ENCODE measurements around the gene GNGT2. TPM values are rescaled to one million over a fixed set of nuclear protein-coding genes. Genes with fewer than 3 reads are reported as not detected.

GNGT2 gene
- total and polyA plus RNA-seq, 2 of the 4 experiments (the other 2 are of a cell fraction): 0.18 to 0.79 TPM

Other genes with a start within 250 kb of the GNGT2 start
- not detected in 2 replicates for gene GIP, start 242.0 kb downstream of the GNGT2 start, total RNA-seq (2012; rRNA removed)
- 0.44 TPM in 1 of 2 replicates, not detected in the other for gene GIP, start 242.0 kb downstream of the GNGT2 start, polyA plus RNA-seq (2012; rRNA removed)
- gene IGF2BP1, start 213.2 kb downstream of the GNGT2 start, total RNA-seq (2012; rRNA removed): 10.2 and 11.9 TPM in 2 replicates
- gene IGF2BP1, start 213.2 kb downstream of the GNGT2 start, polyA plus RNA-seq (2012; rRNA removed): 12.2 and 13.1 TPM in 2 replicates
- under 0.01 TPM in 1 of 2 replicates, not detected in the other for gene B4GALNT2, start 77.8 kb downstream of the GNGT2 start, total RNA-seq (2012; rRNA removed)
- gene B4GALNT2, start 77.8 kb downstream of the GNGT2 start, polyA plus RNA-seq (2012; rRNA removed): 0.06 TPM in 1 of 2 replicates, not detected in the other
- gene ABI3, start 133 bp upstream of the GNGT2 start, total RNA-seq (2012; rRNA removed): 1.1 TPM in 2 replicates
- gene ABI3, start 133 bp upstream of the GNGT2 start, polyA plus RNA-seq (2012; rRNA removed): 1.2 and 1.4 TPM in 2 replicates
- gene PHOSPHO1, start 20.2 kb upstream of the GNGT2 start, total RNA-seq (2012; rRNA removed): under 0.01 TPM in 2 replicates
- gene PHOSPHO1, start 20.2 kb upstream of the GNGT2 start, polyA plus RNA-seq (2012; rRNA removed): 0.48 and 0.56 TPM in 2 replicates
- 8.8 and 9.7 TPM in 2 replicates for gene ZNF652, start 151.7 kb upstream of the GNGT2 start, total RNA-seq (2012; rRNA removed)
- gene ZNF652, start 151.7 kb upstream of the GNGT2 start, polyA plus RNA-seq (2012; rRNA removed): 3.3 and 3.6 TPM in 2 replicates
- 283 and 304 TPM in 2 replicates for gene PHB1, start 204.3 kb upstream of the GNGT2 start, total RNA-seq (2012; rRNA removed)
- gene PHB1, start 204.3 kb upstream of the GNGT2 start, polyA plus RNA-seq (2012; rRNA removed): 291 and 294 TPM in 2 replicates

Data from IMR-90 (cell line).